Mesodermal cell (in vitro differentiated cells): ENCODE measurements around the gene SPEM2.
"Not testable (repeated sequence)": the region's sequence is repeated elsewhere in the genome, so short reads cannot be mapped to it uniquely, and the experiment has no call there.

Experiments
- H3K27ac ChIP-seq: 2 replicates; pipeline ENCODE4 v1.7.0; 2013; ENCODE audit warnings: mild to moderate bottlenecking, low read depth, low read length, moderate library complexity; ENCODE audit not compliant: severe bottlenecking
- H3K36me3 ChIP-seq: 2 replicates; pipeline ENCODE4 v1.7.1; 2013; ENCODE audit warnings: mild to moderate bottlenecking, low read length, moderate library complexity; ENCODE audit not compliant: control insufficient read depth, insufficient read depth
- H3K4me1 ChIP-seq: one replicate; pipeline ENCODE4 v1.7.1; 2013; ENCODE audit warnings: mild to moderate bottlenecking, low read length; ENCODE audit not compliant: insufficient read depth, control insufficient read depth, poor library complexity, severe bottlenecking
- H3K4me3 ChIP-seq: 2 replicates; pipeline ENCODE4 v1.7.0; 2013; ENCODE audit warnings: low read length, control low read depth, mild to moderate bottlenecking; ENCODE audit not compliant: insufficient read depth, poor library complexity, severe bottlenecking; ENCODE audit errors: extremely low read depth
- H3K9me3 ChIP-seq: 2 replicates; pipeline ENCODE4 v1.7.1; 2013; ENCODE audit warnings: mild to moderate bottlenecking, low read length, moderate library complexity; ENCODE audit not compliant: control insufficient read depth
- WGBS, 2 experiments: methylation state at CpG; one replicate each; pipeline ENCODE4 v1.1.5; 2013; ENCODE audit warnings: missing lambda C conversion rate in 2 of 2; ENCODE audit not compliant: insufficient coverage in 2 of 2; 5-methylcytosine and 5-hydroxymethylcytosine counted together

SPEM2 gene

GRCh38 chr17:7465597-7466275 is 40.3 kb downstream of the SPEM2 start:
- 97 to 99% methylated on average over 25 to 27 of the region's 33 CpGs for WGBS, 2 experiments
- Histone ChIP-seq H3K4me1 (no peaks in the 10 kb centered on the region), H3K36me3 (peaks cover 55% of the 10 kb centered on the region), H3K9me3 (no peaks in the 10 kb centered on the region), H3K4me3 (no peak overlapping the region), H3K27ac (no peak overlapping the region)

DNA sequence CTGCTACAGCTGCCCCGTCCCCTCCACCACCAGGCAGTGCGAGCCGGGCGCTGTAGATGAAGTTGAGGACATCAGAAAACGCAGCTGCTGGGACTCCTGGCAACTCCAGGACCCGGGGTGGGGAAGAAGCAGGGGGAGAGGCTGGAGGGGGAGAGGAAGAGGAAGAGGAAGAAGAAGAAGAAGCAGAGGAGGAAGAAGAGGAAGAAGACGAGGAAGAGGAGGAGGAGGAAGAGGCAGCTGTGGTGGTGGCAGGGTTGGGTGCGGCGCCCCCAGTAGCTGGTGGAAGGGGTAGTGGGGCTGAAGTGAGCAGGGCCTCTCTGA is 40.9 kb downstream of the SPEM2 start:
- Histone ChIP-seq H3K4me1 (no peaks in the 10 kb centered on the region), H3K36me3 (peaks cover 52% of the 10 kb centered on the region), H3K27ac (no peak overlapping the region), H3K4me3 (no peak overlapping the region), H3K9me3 (no peaks in the 10 kb centered on the region)
- WGBS, 2 experiments, result 96 to 100% methylated on average over 4 to 5 of the region's 9 CpGs

GRCh38 chr17:7466639-7467341 is 41.4 kb downstream of the SPEM2 start:
- 91 to 92% methylated on average over 14 to 15 of the region's 16 CpGs for WGBS, 2 experiments
- no peak overlapping the region for H3K27ac ChIP-seq

GRCh38 chr17:7467498-7467897 is 42.1 kb downstream of the SPEM2 start:
- no peaks in the 10 kb centered on the region for H3K9me3 ChIP-seq
- H3K4me3 ChIP-seq, result no peak overlapping the region
- peaks cover 48% of the 10 kb centered on the region for H3K36me3 ChIP-seq
- H3K27ac ChIP-seq, result no peak overlapping the region
- H3K4me1 ChIP-seq, result no peaks in the 10 kb centered on the region
- 80 to 100% methylated on average over 1 of the region's 3 CpGs for WGBS, 2 experiments

More at GRCh38 chr17:7466639-7467341, 41.4 kb downstream of the SPEM2 start:
- Histone ChIP-seq H3K36me3 (peaks cover 54% of the 10 kb centered on the region), H3K9me3 (no peaks in the 10 kb centered on the region), H3K4me1 (no peaks in the 10 kb centered on the region), H3K4me3 (no peak overlapping the region)

DNA sequence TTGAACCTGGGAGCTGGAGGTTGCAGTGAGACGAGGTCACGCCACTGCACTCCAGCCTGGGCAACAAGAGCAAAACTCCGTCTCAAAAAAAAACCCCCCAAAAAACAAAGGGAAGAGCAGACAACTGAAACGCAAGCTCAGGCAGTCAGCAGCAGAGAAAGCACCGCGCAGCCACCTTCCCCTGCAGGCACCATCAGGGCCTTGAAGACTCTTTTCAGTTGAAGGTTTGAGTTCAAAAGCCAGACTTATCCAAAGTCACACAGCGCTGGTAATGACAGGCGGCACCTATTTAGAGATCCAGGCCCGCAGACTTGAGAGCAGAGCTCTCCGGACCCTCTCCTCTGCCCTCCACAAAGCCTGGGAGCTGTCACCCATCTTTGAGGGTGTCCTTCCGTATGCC is 42.9 kb downstream of the SPEM2 start:
- Histone ChIP-seq H3K4me3 (no peak overlapping the region), H3K9me3 (no peaks in the 10 kb centered on the region), H3K27ac (no peak overlapping the region), H3K4me1 (no peaks in the 10 kb centered on the region), H3K36me3 (peaks cover 41% of the 10 kb centered on the region)
- WGBS, 2 experiments, result 97 to 100% methylated on average over 9 of the region's 11 CpGs

- Histone ChIP-seq H3K4me1 (no peaks in the 10 kb centered on the region), H3K27ac (no peak overlapping the region), H3K9me3 (no peaks in the 10 kb centered on the region), H3K36me3 (peaks cover 34% of the 10 kb centered on the region), H3K4me3 (no peak overlapping the region)
- WGBS, 2 experiments, result 95 to 97% methylated on average over 8 to 9 of the region's 12 CpGs
Measured at GRCh38 chr17:7468804-7469389, 43.5 kb downstream of the SPEM2 start.

- not testable (repeated sequence) for H3K27ac ChIP-seq, H3K9me3 ChIP-seq, H3K4me3 ChIP-seq, H3K4me1 ChIP-seq
- H3K36me3 ChIP-seq, result peaks cover 31% of the 10 kb centered on the region
- 95 to 100% methylated on average over 9 to 10 of the region's 12 CpGs for WGBS, 2 experiments
Measured at GRCh38 chr17:7469843-7470242, 44.4 kb downstream of the SPEM2 start.

DNA sequence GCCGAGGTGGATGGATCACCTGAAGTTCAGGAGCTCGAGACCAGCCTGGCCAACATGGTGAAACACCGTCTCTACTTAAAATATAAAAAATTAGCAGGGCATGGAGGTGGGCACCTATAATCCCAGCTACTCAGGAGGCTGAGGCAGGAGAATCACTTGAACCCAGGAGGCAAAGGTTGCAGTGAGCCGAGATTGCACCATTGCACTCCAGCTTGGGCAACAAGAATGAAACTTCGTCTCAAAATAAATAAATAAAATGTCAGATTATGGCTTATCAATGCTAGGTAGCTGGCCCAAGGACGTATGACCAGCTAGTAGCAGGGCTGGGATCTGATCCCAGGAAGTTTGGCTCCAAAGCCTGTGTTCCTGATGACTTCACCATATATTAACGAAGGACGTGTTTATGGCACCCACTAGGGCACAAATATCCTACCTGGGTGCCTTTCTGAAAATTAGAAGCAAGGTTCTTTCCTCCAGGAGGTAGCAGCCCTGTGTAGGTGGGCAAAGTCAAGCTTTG is 45.1 kb downstream of the SPEM2 start:
- not testable (repeated sequence) for H3K4me1 ChIP-seq, H3K9me3 ChIP-seq, H3K27ac ChIP-seq, H3K4me3 ChIP-seq
- peaks cover 28% of the 10 kb centered on the region for H3K36me3 ChIP-seq
- WGBS, 2 experiments, result 90 to 96% methylated on average over 6 to 7 of the region's 8 CpGs

GRCh38 chr17:7471729-7472128 is 46.3 kb downstream of the SPEM2 start:
- no peak overlapping the region for H3K27ac ChIP-seq
- H3K4me3 ChIP-seq, result no peak overlapping the region
- no peaks in the 10 kb centered on the region for H3K9me3 ChIP-seq
- peaks cover 16% of the 10 kb centered on the region for H3K36me3 ChIP-seq
- WGBS, 2 experiments, result 95 to 100% methylated on average over 2 of the region's 2 CpGs
- peaks cover 6% of the 10 kb centered on the region for H3K4me1 ChIP-seq

DNA sequence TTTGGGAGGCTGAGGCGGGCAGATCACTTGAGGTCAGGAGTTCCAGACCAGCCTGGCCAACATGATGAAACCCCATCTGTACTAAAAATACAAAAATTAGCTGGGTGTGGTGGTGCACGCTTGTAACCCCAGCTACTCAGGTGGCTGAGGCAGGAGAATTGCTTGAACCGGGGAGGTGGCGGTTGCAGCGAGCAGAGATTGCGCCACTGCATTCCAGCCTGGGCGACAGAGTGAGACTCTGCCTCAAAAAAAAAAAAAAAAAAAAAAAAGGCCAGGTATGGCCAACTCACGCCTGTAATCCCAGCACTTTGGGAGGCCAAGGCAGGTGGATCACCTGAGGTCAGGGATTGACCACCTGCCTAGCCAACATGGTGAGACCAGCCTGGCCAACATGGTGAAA is 49.4 kb downstream of the SPEM2 start:
- not testable (repeated sequence) for H3K9me3 ChIP-seq, H3K27ac ChIP-seq, H3K4me3 ChIP-seq, H3K36me3 ChIP-seq
- H3K4me1 ChIP-seq, result peaks cover 26% of the 10 kb centered on the region
- WGBS, 2 experiments, result 90 to 98% methylated on average over 4 to 6 of the region's 8 CpGs
